HT1080 (cell line): ENCODE data around the gene SNX25. TPM values are rescaled to one million over a fixed set of nuclear protein-coding genes. Genes with fewer than 3 reads are reported as not detected.

Experiments
- DNase-seq: peaks from one replicate; pipeline ENCODE4 v3.0.0-alpha.2; 2015; ENCODE audit warnings: low read depth
- total RNA-seq: library from RNA; depleted of rRNA; stranded (reverse); fragments of >200 nt; shearing (Covaris generic); gene quantifications from 2 replicates; pipeline ENCODE4 v1.2.3, GENCODE V29; 2014; rRNA removed

SNX25 gene
- total RNA-seq, 1 experiment from 2014 or later = 20.8 TPM

DNA sequence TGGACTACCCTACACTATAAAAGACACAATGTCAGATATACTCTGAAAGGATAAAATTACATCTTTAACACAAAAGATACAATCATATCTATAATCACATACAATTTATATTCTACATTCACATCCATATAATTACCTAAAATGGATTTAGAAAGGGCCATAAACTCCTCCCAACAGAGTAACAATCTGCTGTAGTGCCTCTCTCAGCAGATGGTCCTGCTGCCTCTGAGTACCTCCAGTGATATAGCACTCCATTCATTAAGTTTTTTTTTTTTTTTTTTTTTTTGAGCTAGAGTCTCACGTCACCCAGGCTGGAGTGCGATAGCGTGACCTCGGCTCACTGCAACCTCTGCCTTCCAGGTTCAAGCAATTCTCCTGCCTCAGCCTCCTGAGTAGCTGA is 194.6 kb downstream of the SNX25 start:
- DNase-seq = no peak

DNA sequence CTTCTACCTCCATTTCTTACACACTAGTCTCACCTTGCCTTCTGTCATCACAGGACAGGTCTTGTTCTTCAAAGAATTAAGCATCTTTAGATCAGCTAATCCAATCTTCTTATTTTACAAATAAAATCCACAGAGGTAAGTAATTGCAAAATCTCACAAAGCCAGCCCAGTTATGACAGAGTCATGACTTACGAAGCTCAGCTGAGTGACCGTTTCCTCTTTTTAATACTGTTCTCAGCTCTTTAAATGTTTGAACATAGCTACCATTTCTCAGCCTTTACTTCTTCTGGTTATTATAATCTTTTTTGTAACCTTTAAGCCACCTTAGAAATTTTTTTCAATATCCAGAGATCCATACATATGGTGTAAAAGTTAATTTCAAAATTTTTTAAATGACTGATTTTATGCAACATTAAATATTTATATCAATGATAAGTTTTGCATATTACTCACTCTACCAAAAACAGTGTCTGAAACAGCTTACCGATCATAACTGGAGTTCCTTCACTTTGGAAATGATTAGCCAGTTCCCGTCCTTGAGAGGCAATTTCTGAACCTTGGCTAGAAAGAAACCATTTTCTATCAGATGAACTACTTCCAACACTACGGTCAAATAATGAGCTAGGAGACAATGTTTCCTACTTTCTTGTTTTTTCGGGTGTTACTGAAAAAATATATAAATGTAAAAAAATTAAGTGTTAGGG is 196.1 kb downstream of the SNX25 start:
- DNase-seq = no peak

DNA sequence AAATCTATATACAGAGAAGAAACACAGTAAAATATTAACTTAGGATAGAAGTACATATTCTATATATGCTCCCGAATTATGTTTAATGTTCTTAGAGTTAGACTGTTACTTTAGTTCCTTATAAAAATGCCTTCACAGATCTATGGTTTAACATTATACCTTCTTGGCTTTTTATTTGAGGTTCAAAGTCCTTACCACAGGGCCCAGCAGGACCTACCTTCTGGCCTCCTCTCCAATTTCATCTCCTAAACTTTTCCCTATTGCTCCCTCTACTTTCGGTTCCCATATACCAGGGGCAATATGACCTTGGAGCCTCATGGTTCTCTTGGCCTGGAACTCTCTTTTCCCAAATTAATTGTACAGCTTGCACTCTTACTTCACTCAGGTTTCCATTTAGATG is 199.0 kb downstream of the SNX25 start:
- DNase-seq = no peak

DNA sequence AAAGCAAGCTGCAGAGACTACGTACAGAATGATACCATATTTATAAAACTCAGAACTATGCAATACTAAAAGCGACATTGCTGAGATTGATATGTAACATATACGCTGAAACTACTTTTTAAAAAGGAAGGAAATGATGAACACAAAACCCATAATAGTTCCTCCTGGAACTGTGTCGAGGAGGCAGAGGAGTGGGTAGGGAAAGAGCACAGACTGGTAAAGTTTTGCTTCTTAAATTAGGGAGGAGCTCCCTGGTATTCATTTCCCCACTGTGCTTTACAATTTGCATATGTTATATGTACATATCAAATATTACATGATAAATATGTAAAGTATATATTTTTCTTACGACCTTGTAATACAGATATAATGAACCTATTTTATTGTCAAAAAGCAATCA is 202.5 kb downstream of the SNX25 start:
- no peak for DNase-seq

DNA sequence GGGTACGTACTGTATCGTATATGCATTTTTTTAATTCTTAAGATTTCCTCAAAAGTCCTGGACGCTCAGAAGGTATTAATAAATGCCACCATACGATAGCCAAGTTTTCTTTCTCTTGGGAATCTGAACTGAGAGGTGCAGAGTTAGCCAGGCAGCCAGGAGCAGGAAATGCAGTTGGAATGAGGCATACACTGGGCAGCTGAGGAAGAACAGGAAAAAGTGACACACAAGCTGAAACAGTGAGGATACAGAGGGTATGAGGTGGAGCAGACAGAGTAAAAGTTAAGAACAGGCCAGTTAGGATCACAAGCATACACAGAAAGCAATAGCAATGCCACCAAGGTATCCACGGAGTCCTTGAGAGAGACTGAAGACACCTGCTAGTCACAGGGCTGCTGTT is 203.0 kb downstream of the SNX25 start:
- peak; percentile 59 for DNase-seq

Other genes with a start within 250 kb of the SNX25 start
- gene HELT, start 191.1 kb upstream of the SNX25 start, total RNA-seq = not detected in 2 replicates
- gene SLC25A4, start 66.3 kb upstream of the SNX25 start, total RNA-seq = 27.2 and 33.9 TPM in 2 replicates
- 28.7 and 29.7 TPM in 2 replicates for gene CFAP97, start 5.6 kb upstream of the SNX25 start, total RNA-seq
- 0.08 and 0.13 TPM in 2 replicates for gene LRP2BP, start 186.3 kb downstream of the SNX25 start, total RNA-seq
- gene ANKRD37, start 187.2 kb downstream of the SNX25 start, total RNA-seq = 13.4 and 20.6 TPM in 2 replicates
- 20.3 and 23.1 TPM in 2 replicates for gene UFSP2, start 216.4 kb downstream of the SNX25 start, total RNA-seq